ENCODE measurements around the gene VDAC2.

GRCh38 chr10:75179657-75180177 lies 30.9 kb upstream of the VDAC2 start:
- no peak for TF ChIP-seq CTCF (conservative IDR thresholded peaks at IDR 0.05 in 1 of 2, IDR thresholded peaks at IDR 0.05 in 1 of 2; ENCODE audit: extremely low read depth in 1 of 2, insufficient read depth in 1 of 2, low read depth in 1 of 2, low read length in 2 of 2)
- no peak for TF ChIP-seq EZH2 (IDR thresholded peaks at IDR 0.05; ENCODE audit: borderline replicate concordance, low read length)
